ENCODE results near the gene PLEKHA5. TPM values are rescaled to one million over a fixed set of nuclear protein-coding genes. Genes with fewer than 3 reads are reported as not detected.
"Not testable (repeated sequence)": the region's sequence is repeated elsewhere in the genome, so short reads cannot be mapped to it uniquely, and the experiment has no call there.

PLEKHA5 gene
- total RNA-seq, 8 experiments from 2014 or later = 17.6 to 72.2 (median 27.1) TPM

GRCh38 chr12:19376691-19377090, 247.2 kb downstream of the PLEKHA5 start:
- 43 to 100% (median 83%) methylated on average over 2 to 5 of the region's 5 CpGs for WGBS, 10 experiments
- in situ Hi-C loops (cut with MboI; ENCODE audit: low pct_unique_long_range_greater_than_20kb in 2 of 9, low sequenced_read_pairs in 9 of 9, unreplicated experiment in 9 of 9) = no loop called here
- no peak overlapping the region for H3K4me3 ChIP-seq
- no peak overlapping the region for H3K27ac ChIP-seq
- peak in 1 of 8 experiments; percentile 42 for ATAC-seq (replicated peaks in 6 of 8)
- H3K4me1 ChIP-seq (replicated peaks in 1 of 2) = no peaks in the 10 kb centered on the region

- Histone ChIP-seq H3K4me3 (no peak overlapping the region), H3K4me1 (replicated peaks in 1 of 2) (no peaks in the 10 kb centered on the region), H3K27ac (no peak overlapping the region)
- in situ Hi-C loops (cut with MboI; ENCODE audit: low pct_unique_long_range_greater_than_20kb in 2 of 9, low sequenced_read_pairs in 9 of 9, unreplicated experiment in 9 of 9) = no loop called here
- WGBS, 10 experiments = 6 to 100% (median 73%) methylated on average over 1 to 4 of the region's 4 CpGs; no CpG with 5 or more reads in 2 of the 10 experiments
- ATAC-seq (replicated peaks in 6 of 8) = peak; percentile 33 to 100 (median 66)
These were observed 252.6 kb downstream of the PLEKHA5 start for GRCh38 chr12:19382111-19382526.

- ATAC-seq (replicated peaks in 6 of 8) = peak in 2 of 8 experiments; percentile 43 to 72
- no peak overlapping the region for H3K27ac ChIP-seq
These were observed 253.0 kb downstream of the PLEKHA5 start for GRCh38 chr12:19382563-19382962.

GRCh38 chr12:19387161-19387560, 257.6 kb downstream of the PLEKHA5 start:
- ATAC-seq (replicated peaks in 6 of 8) = no peak
- in situ Hi-C loops (cut with MboI; ENCODE audit: low pct_unique_long_range_greater_than_20kb in 2 of 9, low sequenced_read_pairs in 9 of 9, unreplicated experiment in 9 of 9) = no loop called here
- Histone ChIP-seq H3K4me3 (no peak overlapping the region), H3K27ac (no peak overlapping the region), H3K4me1 (replicated peaks in 1 of 2) (no peaks in the 10 kb centered on the region)
- 13 to 100% (median 84%) methylated on average over 2 of the region's 2 CpGs; no CpG with 5 or more reads in 5 of the 10 experiments for WGBS, 10 experiments

More at GRCh38 chr12:19382563-19382962, 253.0 kb downstream of the PLEKHA5 start:
- Histone ChIP-seq H3K4me3 (no peak overlapping the region), H3K4me1 (replicated peaks in 1 of 2) (no peaks in the 10 kb centered on the region)
- WGBS, 10 experiments = 82 to 94% (median 87%) methylated on average over 2 to 9 of the region's 9 CpGs; no CpG with 5 or more reads in 4 of the 10 experiments
- in situ Hi-C loops (cut with MboI; ENCODE audit: low pct_unique_long_range_greater_than_20kb in 2 of 9, low sequenced_read_pairs in 9 of 9, unreplicated experiment in 9 of 9) = no loop called here

GRCh38 chr12:19388131-19388549, 258.6 kb downstream of the PLEKHA5 start:
- Histone ChIP-seq H3K4me3 (no peak overlapping the region), H3K27ac (no peak overlapping the region), H3K4me1 (replicated peaks in 1 of 2) (no peaks in the 10 kb centered on the region)
- no peak for ATAC-seq (replicated peaks in 6 of 8)
- in situ Hi-C loops (cut with MboI; ENCODE audit: low pct_unique_long_range_greater_than_20kb in 2 of 9, low sequenced_read_pairs in 9 of 9, unreplicated experiment in 9 of 9) = no loop called here
- WGBS, 10 experiments = 31 to 90% (median 63%) methylated on average over 1 to 2 of the region's 2 CpGs; no CpG with 5 or more reads in 2 of the 10 experiments

- Histone ChIP-seq H3K27ac (no peak overlapping the region), H3K4me3 (no peak overlapping the region), H3K4me1 (replicated peaks in 1 of 2) (no peaks in the 10 kb centered on the region)
- WGBS, 10 experiments = 70 to 100% (median 97%) methylated on average over 1 to 3 of the region's 3 CpGs
- in situ Hi-C loops (cut with MboI; ENCODE audit: low pct_unique_long_range_greater_than_20kb in 2 of 9, low sequenced_read_pairs in 9 of 9, unreplicated experiment in 9 of 9) = no loop called here
- ATAC-seq (replicated peaks in 6 of 8) = no peak
These were observed 260.6 kb downstream of the PLEKHA5 start for GRCh38 chr12:19390051-19390598.

- H3K4me1 ChIP-seq (replicated peaks in 1 of 2); in situ Hi-C loops (cut with MboI; ENCODE audit: low pct_unique_long_range_greater_than_20kb in 2 of 9, low sequenced_read_pairs in 9 of 9, unreplicated experiment in 9 of 9); H3K4me3 ChIP-seq; H3K27ac ChIP-seq: not testable (repeated sequence)
- WGBS, 10 experiments = 45 to 100% (median 87%) methylated on average over 1 to 7 of the region's 8 CpGs; no CpG with 5 or more reads in 2 of the 10 experiments
- ATAC-seq (replicated peaks in 6 of 8) = peak in 1 of 8 experiments; percentile 36
These were observed 263.1 kb downstream of the PLEKHA5 start for GRCh38 chr12:19392644-19393043.

- in situ Hi-C loops (cut with MboI; ENCODE audit: low pct_unique_long_range_greater_than_20kb in 2 of 9, low sequenced_read_pairs in 9 of 9, unreplicated experiment in 9 of 9) = no loop called here
- ATAC-seq (replicated peaks in 6 of 8) = no peak
- Histone ChIP-seq H3K4me3 (no peak overlapping the region), H3K27ac (no peak overlapping the region), H3K4me1 (replicated peaks in 1 of 2) (no peaks in the 10 kb centered on the region)
- WGBS, 10 experiments = 0 to 100% (median 60%) methylated on average over 1 to 2 of the region's 2 CpGs; no CpG with 5 or more reads in 1 of the 10 experiments
These were observed 264.9 kb downstream of the PLEKHA5 start for GRCh38 chr12:19394385-19394784.

- no peak for ATAC-seq (replicated peaks in 6 of 8)
- no peaks in the 10 kb centered on the region for H3K4me1 ChIP-seq (replicated peaks in 1 of 2)
- H3K27ac ChIP-seq = no peak overlapping the region
- in situ Hi-C loops (cut with MboI; ENCODE audit: low pct_unique_long_range_greater_than_20kb in 2 of 9, low sequenced_read_pairs in 9 of 9, unreplicated experiment in 9 of 9) = no loop called here
- WGBS, 10 experiments = 20 to 100% (median 95%) methylated on average over 1 to 4 of the region's 4 CpGs; no CpG with 5 or more reads in 2 of the 10 experiments
- no peak overlapping the region for H3K4me3 ChIP-seq
These were observed 268.0 kb downstream of the PLEKHA5 start for GRCh38 chr12:19397534-19397933.

GRCh38 chr12:19398376-19399363, 269.1 kb downstream of the PLEKHA5 start:
- Histone ChIP-seq H3K27ac (no peak overlapping the region), H3K4me3 (no peak overlapping the region), H3K4me1 (replicated peaks in 1 of 2) (no peaks in the 10 kb centered on the region)
- in situ Hi-C loops (cut with MboI; ENCODE audit: low pct_unique_long_range_greater_than_20kb in 2 of 9, low sequenced_read_pairs in 9 of 9, unreplicated experiment in 9 of 9) = no loop called here
- ATAC-seq (replicated peaks in 6 of 8) = peak in 1 of 8 experiments; percentile 20
- 0 to 91% (median 56%) methylated on average over 1 to 3 of the region's 6 CpGs; no CpG with 5 or more reads in 2 of the 10 experiments for WGBS, 10 experiments

- H3K4me3 ChIP-seq; H3K4me1 ChIP-seq (replicated peaks in 1 of 2); H3K27ac ChIP-seq; ATAC-seq (replicated peaks in 6 of 8); in situ Hi-C loops (cut with MboI; ENCODE audit: low pct_unique_long_range_greater_than_20kb in 2 of 9, low sequenced_read_pairs in 9 of 9, unreplicated experiment in 9 of 9): not testable (repeated sequence)
- WGBS, 10 experiments = 82 to 99% (median 89%) methylated on average over 5 to 9 of the region's 9 CpGs; no CpG with 5 or more reads in 2 of the 10 experiments
These were observed 271.2 kb downstream of the PLEKHA5 start for GRCh38 chr12:19400649-19401285.

GRCh38 chr12:19402211-19402610, 272.7 kb downstream of the PLEKHA5 start:
- WGBS, 10 experiments = 50 to 100% (median 90%) methylated on average over 1 to 5 of the region's 6 CpGs; no CpG with 5 or more reads in 5 of the 10 experiments
- in situ Hi-C loops (cut with MboI; ENCODE audit: low pct_unique_long_range_greater_than_20kb in 2 of 9, low sequenced_read_pairs in 9 of 9, unreplicated experiment in 9 of 9) = no loop called here
- H3K4me3 ChIP-seq = no peak overlapping the region
- H3K4me1 ChIP-seq (replicated peaks in 1 of 2) = no peaks in the 10 kb centered on the region
- ATAC-seq (replicated peaks in 6 of 8) = no peak
- H3K27ac ChIP-seq = no peak overlapping the region
